Heart left ventricle (tissue), 16 donors: ENCODE measurements around the gene DIS3L2. TPM values are rescaled to one million over a fixed set of nuclear protein-coding genes. Genes with fewer than 3 reads are reported as not detected.

Source experiments
- ATAC-seq, 4 donors: fragments of 200-7000 bp; cut with Tn5 transposase; one replicate each; pipeline ENCODE4 v1.9.1; 2020 to 2022; ENCODE audit warnings: moderate library complexity in 4 of 4, mild to moderate bottlenecking in 3 of 4, moderate number of reproducible peaks in 1 of 4
- DNase-seq, 5 donors: peaks; one replicate each; pipeline ENCODE4 v3.0.0-alpha.2; 2020
- H3K27ac ChIP-seq, 12 donors: fragments of 200-600 bp; sonication (generic) in 4 of 12; one replicate each; pipeline versions ENCODE4 v1.5.0 to v1.8.0; 2016 to 2022; ENCODE audit warnings: mild to moderate bottlenecking in 2 of 12
- H3K27me3 ChIP-seq, 9 donors: fragments of 200-600 bp; sonication (generic) in 2 of 9; one replicate each; pipeline versions ENCODE4 v1.5.1 to v1.8.0; 2016 to 2022; ENCODE audit warnings: mild to moderate bottlenecking in 3 of 9
- H3K36me3 ChIP-seq, 9 donors: fragments of 200-600 bp; sonication (generic) in 2 of 9; one replicate each; pipeline versions ENCODE4 v1.5.0 to v1.8.0; 2018 to 2022; ENCODE audit warnings: mild to moderate bottlenecking in 2 of 9
- H3K4me1 ChIP-seq, 12 donors: fragments of 200-600 bp; sonication (generic) in 4 of 12; one replicate each; pipeline versions ENCODE4 v1.5.0 to v1.8.0; 2016 to 2022; ENCODE audit warnings: mild to moderate bottlenecking in 3 of 12
- H3K4me3 ChIP-seq, 12 donors: fragments of 200-600 bp; sonication (generic) in 4 of 12; one replicate each; pipeline versions ENCODE4 v1.5.0 to v1.8.0; 2017 to 2022; ENCODE audit warnings: mild to moderate bottlenecking in 9 of 12, moderate library complexity in 4 of 12
- H3K9me3 ChIP-seq, 12 donors: fragments of 200-600 bp; sonication (generic) in 4 of 12; one replicate each; pipeline versions ENCODE4 v1.5.0 to v1.8.0; 2016 to 2022; ENCODE audit warnings: mild to moderate bottlenecking in 1 of 12
- POLR2A ChIP-seq, 2 donors: fragments of 450-650 bp; IDR thresholded peaks; one replicate each; pipeline ENCODE4 v1.6.1; 2017; ENCODE audit warnings: antibody characterized with exemption in 2 of 2, mild to moderate bottlenecking in 2 of 2, moderate library complexity in 2 of 2
- WGBS, 4 donors: extraction: QIAGEN DNeasy Blood & Tissue Kit in 2 of 4; methylation state at CpG; one replicate each; pipeline versions ENCODE4 v1.1.5 to v1.1.7; 2013 to 2018; 5-methylcytosine and 5-hydroxymethylcytosine counted together
- intact Hi-C, 10 donors: fragments of 100-400 bp; cut with DNase I; formaldehyde crosslinking; loops; one replicate each; pipeline versions ENCODE4 v1.11.1 to v1.14.2; 2022
- polyA plus RNA-seq, 2 donors: library from polyadenylated mRNA; stranded (reverse); fragments of 200-250 nt; gene quantifications; one replicate each; pipeline ENCODE4 v1.2.3, GENCODE V29; 2013
- total RNA-seq, 9 donors: library from RNA; depleted of rRNA in 2 of 9; stranded (reverse); fragments of >200 nt in 2 of 9; fragmentation: NEBNext Ultra II Directional in 3 of 9; extraction: Animal tissue kit (Norgen Biotek cat#: 25700) in 3 of 9; gene quantifications; one replicate each; pipeline versions ENCODE4 v1.1.0 to v1.2.4, GENCODE V29; 2016 to 2023
- TF ChIP-seq, protein P1 (sequence below), 12 donors: fragments of 200-600 bp; sonication (generic) in 4 of 12; IDR thresholded peaks; one replicate each; pipeline versions ENCODE4 v1.5.0 to v1.8.0; 2018 to 2022; ENCODE audit warnings: antibody characterized with exemption in 12 of 12, mild to moderate bottlenecking in 5 of 12
- donor health status: ischemic (EF 13 %, LVEDD 7.1; RV severe dilation, severe dysfunction).
- donor health status: healthy with polysubstance abuse.
- donor health status: DM: no; HTN: yes; CAD: no.
- donor health status: DM: no; HTN: no; CAD: no.
- donor health status: ischemic (EF 25% LVEDD 6.9; RV normal size, moderate dysfunction).
- donor health status: ischemic (EF 25% LVEDD 5.7; RV mildly dilated, moderate dysfunction).
- donor health status: healthy.
- donor health status: DM: yes; HTN: yes; CAD: no.
- donor health status: ischemic (EF 35%, LVEDD 5.7; RV mildly dilated, moderate dysfunction).
- donor health status: nonischemic (EF 11% LVEDD 7.7; RV severe dilation, severe dysfunction).
- donor health status: DM: yes; HTN: yes; CAD: no.
- donor health status: PGD.
- donor health status: ischemic (EF 29% LVEDD 5.4; RV normal size, mild dysfunction).
- donor health status: nonischemic (EF 23%, LVEDD 6.1; RV moderate dilation, normal function).

The DIS3L2 gene
- total and polyA plus RNA-seq, 11 donors, result 12.4 to 27.3 (median 21.8) TPM

GRCh38 chr2:232203936-232204335, 242.4 kb downstream of the DIS3L2 start:
- no peak for DNase-seq
- intact Hi-C loops, result no loop called here
- Histone ChIP-seq H3K9me3 (no peaks in the 10 kb centered on the region), H3K4me3 (no peak overlapping the region), H3K4me1 (peaks cover 0 to 22% (median 4%) of the 10 kb centered on the region in 12 donors), H3K27me3 (no peaks in the 10 kb centered on the region), H3K36me3 (peaks cover 0 to 3% (median 0%) of the 10 kb centered on the region in 9 donors), H3K27ac (peak overlapping the region in 3 of 12 donors; percentile 8 to 17 (median 10))
- no peak for ATAC-seq
- no peak for TF ChIP-seq POLR2A (IDR thresholded peaks at IDR 0.05)
- TF ChIP-seq, protein P1, sequence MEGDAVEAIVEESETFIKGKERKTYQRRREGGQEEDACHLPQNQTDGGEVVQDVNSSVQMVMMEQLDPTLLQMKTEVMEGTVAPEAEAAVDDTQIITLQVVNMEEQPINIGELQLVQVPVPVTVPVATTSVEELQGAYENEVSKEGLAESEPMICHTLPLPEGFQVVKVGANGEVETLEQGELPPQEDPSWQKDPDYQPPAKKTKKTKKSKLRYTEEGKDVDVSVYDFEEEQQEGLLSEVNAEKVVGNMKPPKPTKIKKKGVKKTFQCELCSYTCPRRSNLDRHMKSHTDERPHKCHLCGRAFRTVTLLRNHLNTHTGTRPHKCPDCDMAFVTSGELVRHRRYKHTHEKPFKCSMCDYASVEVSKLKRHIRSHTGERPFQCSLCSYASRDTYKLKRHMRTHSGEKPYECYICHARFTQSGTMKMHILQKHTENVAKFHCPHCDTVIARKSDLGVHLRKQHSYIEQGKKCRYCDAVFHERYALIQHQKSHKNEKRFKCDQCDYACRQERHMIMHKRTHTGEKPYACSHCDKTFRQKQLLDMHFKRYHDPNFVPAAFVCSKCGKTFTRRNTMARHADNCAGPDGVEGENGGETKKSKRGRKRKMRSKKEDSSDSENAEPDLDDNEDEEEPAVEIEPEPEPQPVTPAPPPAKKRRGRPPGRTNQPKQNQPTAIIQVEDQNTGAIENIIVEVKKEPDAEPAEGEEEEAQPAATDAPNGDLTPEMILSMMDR (IDR thresholded peaks at IDR 0.05), result no peak
- 87 to 94% (median 91%) methylated on average over 5 of the region's 5 CpGs for WGBS, 4 donors

GRCh38 chr2:232204457-232204931, 243.0 kb downstream of the DIS3L2 start:
- Histone ChIP-seq H3K4me1 (peaks cover 0 to 22% (median 4%) of the 10 kb centered on the region in 12 donors), H3K27me3 (no peaks in the 10 kb centered on the region), H3K27ac (peak overlapping the region in 3 of 12 donors; percentile 8 to 17 (median 10)), H3K36me3 (no peaks in the 10 kb centered on the region), H3K4me3 (peak overlapping the region in 1 of 12 donors; percentile 26), H3K9me3 (no peaks in the 10 kb centered on the region)
- TF ChIP-seq, protein P1 (IDR thresholded peaks at IDR 0.05), result no peak
- no peak for TF ChIP-seq POLR2A (IDR thresholded peaks at IDR 0.05)
- intact Hi-C loops, result no loop called here
- DNase-seq (peak; percentile 10 to 62 (median 38)), ATAC-seq (peak; percentile 81 to 90 (median 82))
- WGBS, 4 donors, result 47 to 65% (median 49%) methylated on average over 7 to 9 of the region's 9 CpGs

GRCh38 chr2:232207174-232207573, 245.7 kb downstream of the DIS3L2 start:
- ATAC-seq, result no peak
- peaks cover 0 to 19% (median 9%) of the 10 kb centered on the region in 9 donors for H3K36me3 ChIP-seq
- 92 to 97% (median 94%) methylated on average over 2 of the region's 2 CpGs for WGBS, 4 donors
- intact Hi-C loops, result no loop called here
- no peaks in the 10 kb centered on the region for H3K27me3 ChIP-seq
- no peaks in the 10 kb centered on the region for H3K9me3 ChIP-seq
- no peak for DNase-seq
- H3K4me3 ChIP-seq, result no peak overlapping the region
- peaks cover 0 to 22% (median 4%) of the 10 kb centered on the region in 12 donors for H3K4me1 ChIP-seq
- TF ChIP-seq POLR2A (IDR thresholded peaks at IDR 0.05), result no peak
- TF ChIP-seq, protein P1 (IDR thresholded peaks at IDR 0.05), result no peak
- no peak overlapping the region for H3K27ac ChIP-seq

GRCh38 chr2:232210306-232210705, 248.8 kb downstream of the DIS3L2 start:
- Histone ChIP-seq H3K9me3 (no peaks in the 10 kb centered on the region), H3K36me3 (peaks cover 0 to 20% (median 9%) of the 10 kb centered on the region in 9 donors), H3K4me3 (no peak overlapping the region), H3K4me1 (peaks cover 0 to 5% (median 0%) of the 10 kb centered on the region in 12 donors), H3K27ac (no peak overlapping the region), H3K27me3 (no peaks in the 10 kb centered on the region)
- intact Hi-C loops, result no loop called here
- DNase-seq (no peak), ATAC-seq (no peak)
- 97 to 98% (median 98%) methylated on average over 5 to 6 of the region's 6 CpGs for WGBS, 4 donors
- no peak for TF ChIP-seq POLR2A (IDR thresholded peaks at IDR 0.05)
- TF ChIP-seq, protein P1 (IDR thresholded peaks at IDR 0.05), result no peak
